K562 (cell line): ENCODE data around the gene CXXC4. TPM values are rescaled to one million over a fixed set of nuclear protein-coding genes. Genes with fewer than 3 reads are reported as not detected.

Experiments
- ATAC-seq: fragments of 200-7000 bp; cut with Tn5 transposase; 3 replicates; pipeline ENCODE4 v1.9.1; 2020; ENCODE audit warnings: moderate library complexity
- BruUV-seq: library from RNA; stranded (reverse); fragments of 400-500 nt; replicated peaks from 2 replicates; lab custom pipeline; 2021; lab: Mats Ljungman, UMichigan
- CTCF ChIA-PET: fragments of 300-600 bp; formaldehyde crosslinking; extraction: SDS; loops from one replicate; lab custom pipeline; 2021; ENCODE audit warnings: low intra/inter-chr PET ratio; lab: Yijun Ruan, JAX
- POLR2A ChIA-PET: fragments of 300-600, 350-650 bp; sonication (Branson Sonifier 250); formaldehyde crosslinking; extraction: SDS; loops from one replicate; lab custom pipeline; 2021; ENCODE audit warnings: antibody characterized with exemption, inconsistent platforms; lab: Yijun Ruan, JAX
- DNase-seq, 4 experiments: peaks; one replicate each; pipeline versions ENCODE4 v3.0.0 to v3.0.0-alpha.2; 2011 to 2018; ENCODE audit warnings: low spot score in 3 of 4, mixed read lengths in 3 of 4; ENCODE audit errors: extremely low read depth in 1 of 4
- FAIRE-seq: peaks from 2 replicates; lab custom pipeline; 2011; peaks lifted over from hg19 to GRCh38; lab: Jason Lieb, UNC
- H2AFZ ChIP-seq: 2 replicates; pipeline ENCODE4 v1.6.0; 2011; ENCODE audit warnings: low read depth, low read length, control low read depth, inconsistent platforms
- H3K27ac ChIP-seq: fragments of 200-600 bp; 3 replicates; pipeline ENCODE4 v1.8.0; 2011; ENCODE audit warnings: low read depth, mild to moderate bottlenecking, control low read depth, inconsistent platforms, low read length, moderate library complexity, mixed read lengths; ENCODE audit errors: extremely low read depth
- H3K27me3 ChIP-seq, 2 experiments: fragments of 300-600 bp in 1 of 2; 2 replicates in 1 of 2; 3 replicates in 1 of 2; pipeline versions ENCODE4 v1.6.0 to v1.8.0; 2011; ENCODE audit warnings: inconsistent platforms in 2 of 2, low read length in 2 of 2, mild to moderate bottlenecking in 1 of 2, mixed read lengths in 1 of 2, moderate library complexity in 1 of 2; ENCODE audit not compliant: control insufficient read depth in 2 of 2, insufficient read depth in 2 of 2
- H3K36me3 ChIP-seq: fragments of 300-600 bp; 3 replicates; pipeline ENCODE4 v1.8.0; 2011; ENCODE audit warnings: mild to moderate bottlenecking, low read length, inconsistent platforms; ENCODE audit not compliant: control insufficient read depth, insufficient read depth
- H3K4me1 ChIP-seq, 2 experiments: fragments of 200-600 bp in 1 of 2; replicated peaks in 1 of 2; 2 replicates in 1 of 2; 3 replicates in 1 of 2; pipeline versions ENCODE4 v1.5.1 to v1.8.0; 2011; ENCODE audit warnings: inconsistent platforms in 2 of 2, low read length in 2 of 2, mild to moderate bottlenecking in 1 of 2, mixed read lengths in 1 of 2, moderate library complexity in 1 of 2; ENCODE audit not compliant: control insufficient read depth in 2 of 2, insufficient read depth in 2 of 2
- H3K4me2 ChIP-seq: 2 replicates; pipeline ENCODE4 v1.6.1; 2011; ENCODE audit warnings: low read length, control low read depth, inconsistent platforms, mixed read lengths; ENCODE audit not compliant: insufficient read depth
- H3K4me3 ChIP-seq: fragments of 200-600 bp; sonication (generic), shearing (Covaris generic); 2 replicates; pipeline ENCODE4 v1.5.1; 2016; ENCODE audit warnings: control low read depth, inconsistent platforms
- H3K79me2 ChIP-seq: fragments of 200-600 bp; 3 replicates; pipeline ENCODE4 v1.8.0; 2011; ENCODE audit warnings: low read length, inconsistent platforms; ENCODE audit not compliant: control insufficient read depth, insufficient read depth
- H3K9ac ChIP-seq, 2 experiments: 2 replicates each; pipeline versions ENCODE4 v1.6.0 to v1.6.1; 2011; ENCODE audit warnings: low read depth in 2 of 2, low read length in 2 of 2, control low read depth in 1 of 2, inconsistent platforms in 1 of 2, mild to moderate bottlenecking in 1 of 2, mixed read lengths in 1 of 2; ENCODE audit not compliant: insufficient read depth in 1 of 2
- H3K9me1 ChIP-seq: one replicate; pipeline ENCODE4 v1.6.0; 2011; ENCODE audit warnings: inconsistent platforms, mild to moderate bottlenecking, low read length, moderate library complexity; ENCODE audit not compliant: control insufficient read depth, insufficient read depth
- H3K9me3 ChIP-seq: replicated peaks from 2 replicates; pipeline ENCODE4 v1.5.1; 2011; ENCODE audit warnings: low read depth, low read length, inconsistent platforms; ENCODE audit not compliant: control insufficient read depth, insufficient read depth
- H4K20me1 ChIP-seq: replicated peaks from 2 replicates; pipeline ENCODE4 v1.6.1; 2011; ENCODE audit warnings: low read length, inconsistent platforms, mixed read lengths; ENCODE audit not compliant: control insufficient read depth, insufficient read depth
- CHCHD3 ChIP-seq: fragments of 250-450 bp; sonication (Bioruptor Pico); IDR thresholded peaks from 2 replicates; pipeline ENCODE4 v2.1.2; 2022; ENCODE audit warnings: mild to moderate bottlenecking
- CXXC5 ChIP-seq: fragments of 250-450 bp; sonication (Bioruptor Pico); IDR thresholded peaks from 2 replicates; pipeline ENCODE4 v1.8.0; 2022; ENCODE audit warnings: inconsistent platforms, mild to moderate bottlenecking, moderate library complexity
- GABPB1 ChIP-seq: sonication (generic); formaldehyde crosslinking; IDR thresholded peaks from 2 replicates; pipeline ENCODE4 v1.8.0; 2022; ENCODE audit warnings: mild to moderate bottlenecking, missing genetic modification reagents
- KDM5B ChIP-seq: fragments of 200-600 bp; sonication (generic); IDR thresholded peaks from 2 replicates; pipeline ENCODE4 v1.6.1; 2012; ENCODE audit warnings: low read depth, mild to moderate bottlenecking, moderate library complexity, low read length, control low read depth, inconsistent platforms; ENCODE audit not compliant: insufficient replicate concordance
- SIRT6 ChIP-seq: IDR thresholded peaks from one replicate; pipeline ENCODE4 v1.6.1; 2012; ENCODE audit warnings: low read depth, mild to moderate bottlenecking, control low read depth, inconsistent platforms, low read length, moderate library complexity
- ZKSCAN3 ChIP-seq: fragments of 250-450 bp; sonication (Bioruptor Pico); IDR thresholded peaks from 2 replicates; pipeline ENCODE4 v1.4.0; 2020
- ZNF764 ChIP-seq: fragments of 250-450 bp; sonication (Bioruptor Pico); IDR thresholded peaks from 2 replicates; pipeline ENCODE4 v1.4.0; 2020; ENCODE audit warnings: low read depth, mild to moderate bottlenecking, moderate library complexity
- ZZZ3 ChIP-seq: fragments of 450-650 bp; IDR thresholded peaks from 2 replicates; pipeline ENCODE4 v1.6.1; 2016; ENCODE audit warnings: antibody characterized with exemption, mild to moderate bottlenecking, moderate library complexity
- WGBS: fragments of 100-300 bp; shearing (Covaris generic); methylation state at CpG from one replicate; pipeline ENCODE4 v1.1.6; 2016; ENCODE audit warnings: low coverage, mixed read lengths; ENCODE audit not compliant: insufficient coverage; ENCODE audit errors: missing lambda C conversion rate; 5-methylcytosine and 5-hydroxymethylcytosine counted together
- in situ Hi-C: fragments of 300-500 bp; cut with MboI; formaldehyde crosslinking; loops from 4 replicates; pipeline ENCODE4 v1.15.0; 2018; ENCODE audit warnings: inconsistent platforms, mixed read lengths
- intact Hi-C: fragments of 100-400 bp; cut with micrococcal nuclease; formaldehyde crosslinking; loops from 2 replicates; pipeline ENCODE4 v1.14.2; 2022
- polyA plus RNA-seq, 8 experiments: library from polyadenylated mRNA; depleted of rRNA in 4 of 8; stranded (reverse) in 5 of 8; unstranded in 3 of 8; fragments of >200 nt; fragmentation: Nextera tagmentation in 2 of 8; fragmentation: Illumina TruSeq in 1 of 8; extraction: Ambion mirVana in 2 of 8; extraction: Trizol in 1 of 8; gene quantifications; 2 replicates each; pipeline versions ENCODE4 v1.2.1 to v1.2.3, GENCODE V29; 2011 to 2014; ENCODE audit warnings: inconsistent platforms in 1 of 8, missing spikeins in 1 of 8
- total RNA-seq, 7 experiments: library from RNA; depleted of rRNA in 6 of 7; stranded (reverse); fragments of >200 nt in 6 of 7; fragmentation: Illumina TruSeq in 2 of 7; extraction: Trizol in 2 of 7; gene quantifications; 2 replicates each; pipeline versions ENCODE4 v1.2.1 to v1.2.3, GENCODE V29; 2011 to 2021; ENCODE audit warnings: low replicate concordance in 1 of 7
- TF ChIP-seq, protein P1 (sequence below): IDR thresholded peaks from 3 replicates; pipeline ENCODE4 v1.6.1; 2011; ENCODE audit warnings: borderline replicate concordance, mild to moderate bottlenecking, moderate library complexity; ENCODE audit not compliant: insufficient read length; ENCODE audit errors: extremely low read depth
- TF ChIP-seq, protein P2 (sequence below): fragments of 250-450 bp; sonication (Bioruptor Pico); IDR thresholded peaks from 2 replicates; pipeline ENCODE4 v1.4.0; 2020; ENCODE audit warnings: mild to moderate bottlenecking, moderate library complexity

The CXXC4 gene
- total and polyA plus RNA-seq, 9 of the 15 experiments (the other 6 are each of a cell fraction or from before 2014, with no cell fraction given), result not detected

DNA sequence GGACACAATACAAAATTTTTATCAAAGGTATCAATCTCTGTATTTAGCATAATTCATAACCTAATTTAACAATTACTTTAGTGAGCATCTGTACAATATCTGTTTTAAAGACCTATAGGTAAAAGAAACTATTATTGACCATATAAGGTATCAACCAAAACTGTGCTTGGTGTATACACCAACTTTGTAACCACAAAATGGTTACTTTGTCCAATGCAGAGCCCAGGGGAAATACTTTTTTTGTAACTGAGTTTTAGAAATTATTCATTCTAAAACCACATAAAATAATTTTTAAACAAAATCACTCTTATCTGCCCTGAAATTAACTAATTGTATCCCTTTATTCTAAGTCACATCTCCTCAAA lies 5.0 kb downstream of the CXXC4 start:
- no peak for FAIRE-seq
- Histone ChIP-seq H3K4me2 (no peak overlapping the region), H4K20me1 (no peaks in the 10 kb centered on the region; the same call in 1 of the 2 replicates), H3K4me1 (peaks cover 0 to 11% of the 10 kb centered on the region in 2 experiments; a peak in 3 of 5 replicates), H3K9me1 (no peaks in the 10 kb centered on the region), H3K4me3 (no peak overlapping the region), H2AFZ (no peak overlapping the region), H3K27ac (no peak overlapping the region), H3K36me3 (no peaks in the 10 kb centered on the region), H3K9me3 (no peaks in the 10 kb centered on the region), H3K9ac (no peak overlapping the region), H3K79me2 (no peaks in the 10 kb centered on the region), H3K27me3 (no peaks in the 10 kb centered on the region)
- no TSS peak for BruUV-seq
- ChIA-PET POLR2A (no interaction called here), CTCF (no interaction called here)
- DNase-seq, result no peak
- in situ Hi-C loops (no loop called here), intact Hi-C loops (loop anchor here (10.0 kb wide), 1 partner anchor 985 kb away; the partner anchor contains the start of gene PPA2)
- no peak for ATAC-seq
- TF ChIP-seq GABPB1 (no peak), ZZZ3 (no peak)

DNA sequence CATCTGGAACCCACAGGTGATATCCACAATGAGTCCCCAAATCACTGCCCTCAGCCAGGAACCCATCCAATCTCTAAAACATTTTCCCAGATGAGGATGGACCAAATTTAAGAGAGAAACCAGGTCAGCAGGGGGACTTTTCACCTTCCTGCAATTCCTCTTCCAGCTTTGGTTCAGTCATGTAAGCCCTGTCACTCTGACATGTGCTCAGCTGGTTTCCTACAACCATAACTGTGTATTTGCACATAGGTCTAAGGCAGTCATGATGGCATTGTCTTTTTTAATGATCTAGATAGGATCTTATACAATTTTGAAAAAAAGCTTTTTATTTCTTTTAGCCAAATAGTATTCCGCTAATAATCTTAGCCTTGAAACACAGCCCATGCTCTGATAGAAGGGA lies 6.5 kb downstream of the CXXC4 start:
- Histone ChIP-seq H3K4me1 (peaks cover 0 to 11% of the 10 kb centered on the region in 2 experiments; a peak in 3 of 5 replicates), H3K9me1 (no peaks in the 10 kb centered on the region), H3K9ac (no peak overlapping the region), H3K4me2 (no peak overlapping the region), H3K27me3 (no peaks in the 10 kb centered on the region), H4K20me1 (no peaks in the 10 kb centered on the region; the same call in 1 of the 2 replicates), H3K9me3 (no peaks in the 10 kb centered on the region), H2AFZ (no peak overlapping the region), H3K79me2 (no peaks in the 10 kb centered on the region), H3K4me3 (no peak overlapping the region), H3K36me3 (no peaks in the 10 kb centered on the region), H3K27ac (no peak overlapping the region)
- intact Hi-C loops, result no loop called here
- in situ Hi-C loops, result no loop called here
- no peak for FAIRE-seq
- ChIA-PET CTCF (no interaction called here), POLR2A (no interaction called here)
- 0% methylated on average over 1 of the region's 1 CpG for WGBS
- no peak for ATAC-seq
- no peak for DNase-seq
- BruUV-seq, result no TSS peak
- no peak for TF ChIP-seq ZNF764 (CRISPR knock-in tag)
- no peak for TF ChIP-seq CXXC5 (CRISPR knock-in tag)
- TF ChIP-seq, protein P1, sequence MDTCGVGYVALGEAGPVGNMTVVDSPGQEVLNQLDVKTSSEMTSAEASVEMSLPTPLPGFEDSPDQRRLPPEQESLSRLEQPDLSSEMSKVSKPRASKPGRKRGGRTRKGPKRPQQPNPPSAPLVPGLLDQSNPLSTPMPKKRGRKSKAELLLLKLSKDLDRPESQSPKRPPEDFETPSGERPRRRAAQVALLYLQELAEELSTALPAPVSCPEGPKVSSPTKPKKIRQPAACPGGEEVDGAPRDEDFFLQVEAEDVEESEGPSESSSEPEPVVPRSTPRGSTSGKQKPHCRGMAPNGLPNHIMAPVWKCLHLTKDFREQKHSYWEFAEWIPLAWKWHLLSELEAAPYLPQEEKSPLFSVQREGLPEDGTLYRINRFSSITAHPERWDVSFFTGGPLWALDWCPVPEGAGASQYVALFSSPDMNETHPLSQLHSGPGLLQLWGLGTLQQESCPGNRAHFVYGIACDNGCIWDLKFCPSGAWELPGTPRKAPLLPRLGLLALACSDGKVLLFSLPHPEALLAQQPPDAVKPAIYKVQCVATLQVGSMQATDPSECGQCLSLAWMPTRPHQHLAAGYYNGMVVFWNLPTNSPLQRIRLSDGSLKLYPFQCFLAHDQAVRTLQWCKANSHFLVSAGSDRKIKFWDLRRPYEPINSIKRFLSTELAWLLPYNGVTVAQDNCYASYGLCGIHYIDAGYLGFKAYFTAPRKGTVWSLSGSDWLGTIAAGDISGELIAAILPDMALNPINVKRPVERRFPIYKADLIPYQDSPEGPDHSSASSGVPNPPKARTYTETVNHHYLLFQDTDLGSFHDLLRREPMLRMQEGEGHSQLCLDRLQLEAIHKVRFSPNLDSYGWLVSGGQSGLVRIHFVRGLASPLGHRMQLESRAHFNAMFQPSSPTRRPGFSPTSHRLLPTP, result no peak
- TF ChIP-seq SIRT6, result no peak
- no peak for TF ChIP-seq KDM5B
- no peak for TF ChIP-seq CHCHD3
- TF ChIP-seq, protein P2, sequence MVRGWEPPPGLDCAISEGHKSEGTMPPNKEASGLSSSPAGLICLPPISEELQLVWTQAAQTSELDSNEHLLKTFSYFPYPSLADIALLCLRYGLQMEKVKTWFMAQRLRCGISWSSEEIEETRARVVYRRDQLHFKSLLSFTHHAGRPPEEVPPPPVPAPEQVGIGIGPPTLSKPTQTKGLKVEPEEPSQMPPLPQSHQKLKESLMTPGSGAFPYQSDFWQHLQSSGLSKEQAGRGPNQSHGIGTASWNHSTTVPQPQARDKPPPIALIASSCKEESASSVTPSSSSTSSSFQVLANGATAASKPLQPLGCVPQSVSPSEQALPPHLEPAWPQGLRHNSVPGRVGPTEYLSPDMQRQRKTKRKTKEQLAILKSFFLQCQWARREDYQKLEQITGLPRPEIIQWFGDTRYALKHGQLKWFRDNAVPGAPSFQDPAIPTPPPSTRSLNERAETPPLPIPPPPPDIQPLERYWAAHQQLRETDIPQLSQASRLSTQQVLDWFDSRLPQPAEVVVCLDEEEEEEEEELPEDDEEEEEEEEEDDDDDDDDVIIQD (CRISPR knock-in tag), result no peak
- TF ChIP-seq ZKSCAN3 (CRISPR knock-in tag), result no peak
